22Rv1 (cell line): ENCODE data around the gene SCUBE1.

ENCODE experiments used
- CTCF ChIP-seq: fragments of 450-650 bp; IDR thresholded peaks from 2 replicates; pipeline ENCODE4 v1.5.1; 2017; ENCODE audit warnings: mild to moderate bottlenecking
- ZFX ChIP-seq: fragments of 450-650 bp; IDR thresholded peaks from 2 replicates; pipeline ENCODE4 v1.6.1; 2017; ENCODE audit warnings: antibody characterized with exemption, borderline replicate concordance

DNA sequence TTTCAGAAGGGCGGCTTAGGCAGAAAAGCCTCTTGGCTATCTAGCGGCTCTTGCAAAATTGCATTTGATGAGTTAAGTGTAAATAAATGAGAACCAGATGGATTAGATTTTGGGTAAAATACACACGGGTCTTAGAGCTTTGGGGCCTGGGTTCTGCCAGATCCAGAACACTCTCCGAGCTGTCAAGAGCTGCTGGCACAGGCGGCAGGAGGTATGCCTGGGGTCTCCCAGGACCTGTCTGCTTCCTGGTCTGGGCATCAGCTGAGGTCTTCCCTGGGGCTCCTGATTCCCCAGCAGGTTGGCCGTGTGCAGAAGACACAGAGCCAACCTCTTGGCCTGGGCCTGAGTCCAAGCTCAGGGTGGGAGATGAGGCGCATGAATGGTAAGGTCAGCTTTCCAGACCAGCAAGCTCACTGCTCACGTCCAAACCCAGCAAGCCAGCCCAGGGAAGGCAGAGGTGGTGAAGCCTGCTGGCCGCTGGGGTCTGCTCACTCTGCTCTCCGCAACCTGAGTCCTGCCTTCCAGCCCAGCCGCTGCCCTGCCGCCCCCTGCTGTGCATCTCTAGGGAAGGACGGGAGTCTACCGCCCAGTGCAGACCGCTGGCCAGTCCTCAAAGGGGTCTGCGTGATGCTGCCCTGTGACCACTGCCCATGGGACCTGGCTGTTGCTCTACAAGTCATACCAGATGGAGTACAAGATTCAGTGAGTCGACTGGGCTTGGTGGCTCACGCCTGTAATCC, 44.9 kb downstream of the SCUBE1 start:
- TF ChIP-seq CTCF (no peak), ZFX (no peak)
